ELF-1 (cell line): ENCODE data around the gene EIPR1.
A peak's percentile ranks its signal among the peaks of the same experiment; 100 is the strongest.

Experiments used
- DNase-seq: peaks from one replicate; pipeline ENCODE4 v3.0.0-alpha.2; 2016; ENCODE audit warnings: low read depth, low spot score

Gene EIPR1

GRCh38 chr2:3176071-3176868, 201.3 kb downstream of the EIPR1 start:
- peak; percentile 51 for DNase-seq

GRCh38 chr2:3175568-3175955, 202.1 kb downstream of the EIPR1 start:
- no peak for DNase-seq

- no peak for DNase-seq
These were observed 202.7 kb downstream of the EIPR1 start for GRCh38 chr2:3174626-3175567.

DNA sequence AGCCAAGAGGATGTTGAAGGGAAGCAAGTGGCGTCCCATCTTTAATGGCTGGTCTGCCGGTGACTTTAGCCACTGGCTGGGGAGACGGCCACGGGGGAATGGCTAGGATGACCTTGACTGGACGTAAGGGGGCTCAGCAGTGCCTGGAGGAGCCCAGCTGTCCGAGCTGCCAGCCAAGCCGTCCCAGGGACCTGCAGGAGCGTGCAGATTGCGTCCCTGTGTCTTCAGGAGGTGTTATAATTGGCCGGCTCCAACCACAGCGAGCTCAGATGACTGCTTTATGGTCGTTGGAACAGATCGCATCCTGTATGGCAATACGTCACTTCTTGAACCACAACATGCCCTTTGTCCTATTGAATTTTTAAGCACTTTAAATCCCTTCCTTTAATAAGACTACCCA, 204.6 kb downstream of the EIPR1 start:
- DNase-seq: no peak

DNA sequence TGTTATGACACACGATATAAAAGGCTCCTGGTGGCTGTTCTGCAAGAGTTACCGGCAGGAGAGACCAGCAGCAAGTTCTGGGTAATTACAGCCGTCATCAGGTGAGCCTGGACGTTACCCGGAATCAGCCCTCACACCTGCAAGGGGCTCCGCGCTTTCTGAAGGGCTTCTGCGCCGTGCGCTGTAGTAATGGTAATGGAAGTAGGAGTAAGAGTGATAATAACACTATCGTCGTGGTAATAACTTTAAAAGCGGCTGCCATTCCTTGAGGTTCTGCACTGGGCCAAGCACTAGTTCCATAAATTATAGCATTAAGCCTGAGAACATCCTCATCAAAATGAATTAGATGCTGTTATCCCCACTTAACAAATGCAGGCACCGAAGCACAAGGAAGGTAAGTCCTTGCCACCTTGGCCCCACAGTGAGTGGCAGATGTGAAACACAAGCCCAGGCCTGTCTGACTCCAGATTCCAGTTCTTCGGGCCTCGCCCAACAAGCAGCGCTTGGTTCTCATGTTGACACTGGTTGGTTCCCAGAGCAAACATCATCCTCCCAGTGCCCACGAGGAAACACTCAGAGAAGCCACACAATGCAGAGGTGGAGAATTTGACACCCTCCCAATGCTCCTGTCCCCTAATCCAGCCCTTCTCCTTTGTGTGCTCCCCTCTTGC, 205.2 kb downstream of the EIPR1 start:
- DNase-seq: no peak

GRCh38 chr2:3171564-3172264, 205.9 kb downstream of the EIPR1 start:
- DNase-seq: no peak

DNA sequence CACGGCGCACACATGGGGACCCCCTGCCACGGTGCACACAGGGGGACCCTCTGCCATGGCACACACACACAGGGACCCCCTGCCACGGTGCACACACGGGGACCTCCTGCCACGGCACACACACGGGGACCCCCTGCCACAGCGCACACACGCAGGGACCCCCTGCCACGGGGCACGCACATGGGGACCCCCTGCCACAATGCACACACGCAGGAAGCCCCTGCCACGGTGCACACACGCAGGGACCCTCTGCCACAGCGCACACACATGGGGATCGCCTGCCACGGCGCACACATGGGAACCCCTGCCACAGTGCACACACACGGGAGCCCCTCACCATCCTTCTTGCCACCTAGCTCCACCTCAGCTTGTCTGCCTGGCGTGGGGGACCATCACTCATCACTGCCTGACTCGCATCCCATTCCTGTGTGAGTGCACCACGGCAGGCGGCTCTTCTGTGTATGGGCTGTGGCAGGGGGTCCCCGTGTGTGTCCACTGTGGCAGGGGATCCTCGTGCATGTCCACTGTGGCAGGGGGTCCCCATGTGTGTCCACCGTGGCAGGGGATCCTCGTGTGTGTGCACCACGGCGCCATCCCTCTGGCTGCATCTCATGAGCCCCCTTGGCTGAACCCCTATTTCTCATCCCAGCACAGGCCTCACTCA, 206.7 kb downstream of the EIPR1 start:
- no peak for DNase-seq

GRCh38 chr2:3169106-3169870, 208.3 kb downstream of the EIPR1 start:
- DNase-seq: peak; percentile 53

DNA sequence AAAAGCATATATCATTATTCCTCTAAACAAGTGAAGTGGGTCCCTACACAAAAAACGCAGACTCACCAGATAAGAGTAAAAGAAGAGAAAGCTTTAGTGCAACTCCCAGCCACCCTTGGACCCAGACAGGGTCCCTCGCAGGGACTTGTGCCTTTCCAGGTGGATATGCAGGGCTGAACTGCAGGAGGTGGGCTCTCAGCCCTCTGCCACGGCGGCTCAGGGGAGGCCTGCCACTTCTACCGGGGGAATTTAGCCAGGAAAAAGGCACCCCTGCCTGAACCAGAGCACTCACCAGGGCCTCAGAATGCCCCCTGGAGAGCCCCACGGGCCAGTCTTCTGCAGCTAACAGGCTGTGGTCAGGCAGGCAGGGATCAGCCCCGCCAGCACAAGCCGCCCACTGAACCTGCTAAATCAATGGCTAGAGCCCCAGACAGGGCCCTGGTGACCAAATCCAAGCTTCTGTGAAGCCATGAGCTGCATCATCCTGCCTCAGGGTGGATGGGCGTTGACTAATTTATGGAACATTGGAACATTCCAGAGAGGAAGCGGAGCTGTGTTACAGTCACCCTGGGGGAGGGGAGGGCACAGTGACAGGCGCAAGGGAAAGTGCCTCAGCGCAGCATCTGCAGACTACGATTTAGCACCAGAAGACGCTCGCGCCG, 209.3 kb downstream of the EIPR1 start:
- DNase-seq: peak; percentile 93

GRCh38 chr2:3163401-3163800, 214.2 kb downstream of the EIPR1 start:
- no peak for DNase-seq

DNA sequence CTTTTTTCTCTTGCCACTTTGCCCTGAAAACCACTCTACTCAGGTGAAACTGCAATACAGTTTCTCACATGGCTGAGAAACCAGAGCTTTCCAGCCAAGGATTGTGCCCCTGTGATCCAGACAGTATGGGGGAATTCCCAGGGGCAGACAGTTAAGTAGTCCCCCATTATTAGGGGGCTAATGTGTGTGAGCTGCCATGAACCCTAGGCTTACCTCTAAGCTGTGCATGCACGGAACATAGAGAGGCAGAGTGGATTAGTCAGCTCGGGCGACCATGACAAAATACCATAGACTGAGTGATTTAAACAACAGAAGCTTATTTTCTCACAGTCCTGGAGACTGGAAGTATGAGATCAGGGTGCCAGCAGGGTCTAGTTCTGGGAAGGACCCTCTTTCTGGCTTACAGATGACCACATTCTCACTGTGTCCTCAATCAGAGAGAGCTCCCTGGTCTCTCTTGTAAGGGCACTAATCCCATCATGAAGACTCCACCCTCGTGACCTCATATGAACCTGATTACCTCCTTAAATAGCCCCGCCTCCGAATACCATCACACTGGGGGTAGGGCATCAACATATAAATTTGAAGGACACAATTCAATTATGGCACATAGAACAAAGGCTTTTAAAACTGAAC, 215.1 kb downstream of the EIPR1 start:
- no peak for DNase-seq

DNA sequence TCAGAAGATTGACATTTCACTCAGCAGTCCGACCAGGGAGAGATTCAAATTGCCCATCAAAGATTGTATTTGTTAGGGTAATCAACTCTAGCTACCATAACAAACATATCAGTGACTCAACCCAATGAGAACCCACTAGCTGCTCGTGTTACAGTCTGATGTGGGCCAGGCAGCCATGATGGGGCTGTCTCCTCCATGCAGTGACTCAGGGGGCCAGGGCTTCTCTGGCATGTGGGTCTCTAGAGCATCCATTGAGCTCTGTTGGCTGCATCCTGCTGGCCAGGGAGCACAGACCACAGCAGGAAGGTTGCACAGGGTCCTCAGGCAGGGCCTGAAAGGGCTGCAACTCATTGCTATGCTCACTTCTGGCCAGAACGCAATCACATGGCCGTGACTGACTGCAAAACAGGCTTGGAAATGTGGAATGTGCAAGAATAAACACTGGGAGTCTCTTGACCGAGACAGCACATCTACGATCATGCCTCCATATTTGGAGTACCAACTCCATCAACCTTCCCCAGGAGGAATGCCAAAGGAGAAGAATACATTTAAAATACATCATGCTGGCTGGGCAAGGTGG, 216.8 kb downstream of the EIPR1 start:
- DNase-seq: no peak

DNA sequence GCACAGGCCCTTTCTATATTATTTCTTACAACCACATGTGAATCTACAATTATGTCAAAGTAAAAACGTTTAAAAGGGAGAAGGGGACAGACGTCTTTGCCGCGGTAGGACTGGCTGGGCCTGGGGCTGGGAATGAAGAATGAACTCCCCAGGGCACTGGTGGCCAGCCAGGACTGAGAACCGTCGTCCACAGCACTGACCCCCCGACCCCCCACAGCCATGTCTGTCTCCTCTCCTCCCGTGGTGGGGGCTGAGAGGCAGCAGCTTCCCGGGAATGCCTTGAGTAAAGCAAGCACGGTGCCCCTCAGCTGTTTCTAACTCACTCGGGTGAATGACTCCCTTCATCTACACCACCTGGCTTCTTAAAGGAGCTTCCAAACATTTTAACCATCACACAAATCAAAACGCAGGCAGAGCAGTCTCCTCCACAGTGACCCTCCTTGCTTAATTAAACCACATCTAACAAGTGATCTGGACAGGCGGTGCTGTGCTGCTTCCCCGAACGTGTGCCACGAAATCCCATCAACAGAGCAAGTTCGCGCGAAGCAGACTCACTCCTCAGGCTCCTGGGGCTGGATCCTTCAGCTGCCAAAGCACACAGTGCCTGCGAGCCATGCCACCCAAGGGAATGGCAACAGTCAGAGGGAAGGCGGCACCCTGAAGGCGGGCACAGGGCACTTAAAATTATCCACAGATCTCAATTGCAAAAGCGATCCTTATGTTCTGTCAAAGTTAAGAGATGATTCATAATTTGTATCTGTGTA, 217.7 kb downstream of the EIPR1 start:
- no peak for DNase-seq

DNA sequence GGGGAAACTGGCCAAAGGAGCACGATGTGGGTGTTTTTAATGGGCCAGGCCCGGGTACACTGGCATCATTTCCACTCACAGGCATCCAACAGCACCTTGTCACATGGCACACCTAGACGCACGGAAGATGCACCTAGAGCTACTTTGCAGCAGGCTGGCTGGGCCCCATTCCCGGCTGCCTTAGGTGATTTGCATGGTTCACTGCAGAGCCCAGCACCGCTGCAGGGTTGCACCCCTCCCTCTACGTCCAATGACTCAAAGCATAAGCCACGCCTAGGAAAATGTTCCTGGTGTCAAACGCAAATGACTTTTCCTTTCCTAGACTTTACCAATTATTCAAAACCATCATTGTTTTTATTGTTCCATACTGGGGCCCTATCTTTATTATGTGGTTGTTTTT, 222.9 kb downstream of the EIPR1 start:
- no peak for DNase-seq

GRCh38 chr2:3154146-3154545, 223.5 kb downstream of the EIPR1 start:
- DNase-seq: no peak

DNA sequence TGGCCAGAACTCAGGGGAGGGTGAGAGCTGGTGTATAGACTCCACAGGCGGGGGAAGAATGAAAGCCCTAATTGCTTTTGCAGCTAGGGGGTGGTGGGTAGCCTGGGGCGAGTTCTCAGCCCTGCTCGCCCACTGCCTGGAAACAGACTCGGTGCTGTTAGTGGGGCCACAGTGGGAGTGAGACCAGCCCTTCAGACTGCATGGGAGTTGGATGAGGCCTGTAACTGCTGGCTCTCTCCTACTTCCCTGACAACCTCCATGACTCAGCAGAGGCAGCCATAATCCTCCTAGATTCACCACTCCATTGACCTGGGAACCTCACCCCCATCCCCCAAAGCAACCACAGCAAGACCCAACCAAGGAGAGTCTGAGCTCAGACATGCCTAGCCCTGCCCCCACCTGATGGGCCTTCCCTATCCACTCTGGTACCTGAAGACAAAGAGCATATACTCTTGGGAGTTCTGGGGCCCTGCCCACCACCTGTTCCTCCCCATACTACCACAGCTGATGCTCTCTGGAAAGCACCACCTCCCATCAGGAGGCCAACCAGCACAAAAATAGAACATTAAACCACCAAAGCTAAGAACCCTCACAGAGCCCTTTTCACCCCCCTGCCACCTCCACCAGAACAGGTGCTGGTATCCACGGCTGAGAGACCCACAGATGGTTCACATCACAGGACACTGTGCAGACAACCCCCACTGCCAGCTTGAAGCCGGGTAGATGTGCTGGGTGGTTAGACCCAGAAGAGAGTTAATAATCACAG, 226.3 kb downstream of the EIPR1 start:
- DNase-seq: peak; percentile 75
